GM19238 (cell line): Measurements from ENCODE around the gene TMEM191B.
"Not testable (repeated sequence)": the region's sequence is repeated elsewhere in the genome, so short reads cannot be mapped to it uniquely, and the experiment has no call there.

ENCODE experiments used
- DNase-seq: peaks from one replicate; pipeline ENCODE4 v3.0.0; 2011; ENCODE audit warnings: low spot score; ENCODE audit not compliant: insufficient read length

The TMEM191B gene

GRCh38 chr22:18558516-18558915 lies 30.9 kb downstream of the TMEM191B start:
- DNase-seq, result not testable (repeated sequence)

DNA sequence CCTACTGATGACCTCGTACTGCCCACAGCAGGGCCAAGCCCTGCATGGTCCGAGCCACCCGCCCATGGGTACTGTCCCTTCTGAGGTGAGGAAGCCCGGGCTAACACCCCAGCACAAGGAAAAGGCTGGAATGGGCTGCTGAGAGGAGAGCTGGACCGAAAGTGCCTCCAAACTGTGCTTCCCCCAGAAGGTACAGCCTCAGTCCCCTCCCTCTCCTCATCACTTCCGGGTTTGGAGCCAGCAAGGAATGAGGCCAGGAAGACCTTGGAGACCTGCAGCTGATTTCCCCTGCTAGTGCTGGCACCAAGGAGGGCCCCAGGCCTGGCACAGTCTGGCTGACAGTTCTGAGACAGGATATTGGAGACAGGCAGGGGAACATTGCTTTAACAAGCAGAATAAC lies 31.3 kb downstream of the TMEM191B start:
- not testable (repeated sequence) for DNase-seq

DNA sequence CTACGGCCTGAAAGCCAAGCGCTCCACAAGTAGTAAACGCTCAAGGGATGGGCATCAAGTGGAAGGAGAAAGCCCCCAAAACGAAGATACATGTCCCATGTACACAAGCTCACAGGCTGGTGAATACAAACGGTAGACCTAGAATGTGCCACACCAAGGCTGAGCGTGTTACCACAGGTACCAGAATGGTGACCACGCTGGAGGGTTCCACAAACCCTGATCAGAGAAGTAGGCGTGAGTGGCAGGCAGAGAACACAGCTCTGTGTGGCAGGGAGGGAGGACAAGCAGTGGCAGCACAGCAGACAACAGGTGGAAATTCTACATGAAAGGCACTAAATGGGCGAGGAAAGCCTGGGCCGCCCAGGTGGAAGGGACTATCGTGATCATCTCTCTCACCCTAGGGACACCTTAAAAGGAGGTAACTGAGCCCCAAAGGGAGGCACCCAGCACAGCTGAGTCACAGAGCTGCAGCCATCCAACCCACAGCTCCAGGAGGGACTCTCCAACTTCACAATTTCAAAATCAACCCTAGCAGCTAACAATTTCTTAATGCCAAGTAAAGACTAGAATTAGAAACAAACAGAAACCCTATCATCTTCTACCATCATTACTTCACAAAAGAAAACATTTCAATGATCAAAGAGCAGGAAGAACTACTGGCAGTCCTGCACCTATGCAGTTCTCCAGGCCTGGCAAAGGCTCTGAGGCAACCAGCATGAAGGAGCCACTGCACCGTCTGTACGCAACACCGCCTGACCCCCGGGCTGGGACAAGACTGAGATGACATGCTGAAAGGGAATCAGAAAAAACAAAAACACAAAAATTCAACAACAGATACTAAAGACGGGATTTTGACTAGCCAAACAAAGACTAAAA lies 32.7 kb downstream of the TMEM191B start:
- not testable (repeated sequence) for DNase-seq

DNA sequence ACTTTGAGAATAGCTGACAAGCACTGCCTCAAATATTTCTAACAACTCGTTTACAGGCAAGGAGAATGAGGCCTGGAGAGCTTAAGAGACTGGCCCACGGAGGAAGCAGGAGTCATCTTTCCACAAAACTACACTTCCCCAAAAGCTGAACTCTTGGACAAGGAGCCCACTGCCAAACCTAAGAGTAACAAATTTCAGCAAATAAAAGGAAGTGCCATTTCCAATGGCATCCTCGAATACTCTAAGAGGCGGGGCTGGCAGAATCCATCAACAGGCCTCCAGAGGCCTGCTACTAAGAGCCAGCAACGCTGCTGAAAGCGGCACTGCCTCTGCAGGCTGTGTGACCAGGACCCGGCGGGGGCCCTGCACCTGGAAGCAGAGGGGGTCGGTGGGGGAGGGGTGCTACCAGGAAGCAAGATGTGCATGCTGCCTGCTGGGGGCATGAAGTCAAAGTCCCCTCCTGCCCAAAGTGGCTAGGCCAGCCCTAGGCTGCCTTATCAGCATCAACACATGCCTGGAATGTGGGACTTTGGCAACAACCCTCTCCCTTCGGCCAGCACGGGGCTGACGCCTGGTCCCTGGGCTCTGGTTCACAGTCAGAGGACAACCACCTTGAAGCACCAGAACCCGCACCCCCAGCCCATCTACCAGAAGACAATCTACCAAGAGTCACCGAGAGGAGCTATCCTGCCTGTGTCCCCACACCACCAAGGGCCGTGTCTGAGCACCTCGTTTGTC lies 43.1 kb downstream of the TMEM191B start:
- not testable (repeated sequence) for DNase-seq

DNA sequence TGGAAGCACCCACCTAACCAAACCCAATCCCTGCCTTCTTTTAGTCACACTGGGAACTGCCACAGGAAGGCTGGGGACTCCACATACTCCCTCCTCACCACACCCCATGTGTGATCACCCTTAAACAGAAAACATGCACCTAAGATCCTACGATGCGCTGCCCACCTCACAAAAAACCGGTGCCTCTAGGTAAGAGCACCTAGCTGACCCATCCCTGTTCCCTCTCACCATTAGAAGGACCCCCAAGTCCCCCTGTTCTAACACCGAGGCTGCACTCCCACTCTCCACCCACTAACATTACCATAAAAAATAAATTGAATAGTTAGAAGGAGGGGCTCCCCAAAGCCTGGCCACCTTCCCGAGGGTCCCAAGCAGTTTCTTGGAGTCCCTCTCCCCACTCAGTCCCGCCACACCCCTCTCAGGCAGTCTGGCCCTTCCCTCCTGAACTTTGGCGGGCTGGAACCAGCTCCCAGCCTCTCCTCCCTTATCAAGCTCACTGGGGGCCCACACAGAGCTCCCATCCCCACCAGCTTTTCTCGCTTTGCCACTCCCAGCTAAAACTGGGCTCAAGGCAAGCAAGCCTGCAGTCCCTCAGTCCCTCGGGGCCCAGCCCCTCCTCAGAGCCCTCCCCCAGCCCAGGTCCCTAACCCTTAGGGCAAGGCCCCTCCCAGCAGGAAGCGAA lies 46.0 kb downstream of the TMEM191B start:
- DNase-seq, result not testable (repeated sequence)

DNA sequence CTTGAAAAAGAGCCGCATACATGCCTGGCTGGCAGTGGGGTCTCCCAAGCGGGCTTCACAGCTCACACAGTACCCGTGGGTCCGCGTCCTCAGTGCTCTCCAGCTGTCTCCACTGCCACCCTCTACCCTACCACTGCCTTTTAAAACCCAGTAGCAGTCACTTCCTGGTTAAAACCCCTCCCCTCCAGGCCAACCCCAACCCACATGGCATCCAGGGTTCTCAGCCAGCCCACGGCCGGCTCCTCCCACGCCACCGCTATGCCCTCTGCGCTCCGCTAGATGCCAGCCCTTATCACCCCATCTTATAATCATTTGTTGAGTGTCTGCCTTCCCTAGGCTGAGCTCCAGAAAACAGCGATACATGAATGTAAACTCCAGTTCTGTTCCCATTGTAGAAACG lies 47.0 kb downstream of the TMEM191B start:
- not testable (repeated sequence) for DNase-seq

- DNase-seq, result not testable (repeated sequence)
These were observed 48.1 kb downstream of the TMEM191B start for GRCh38 chr22:18575686-18576085.

DNA sequence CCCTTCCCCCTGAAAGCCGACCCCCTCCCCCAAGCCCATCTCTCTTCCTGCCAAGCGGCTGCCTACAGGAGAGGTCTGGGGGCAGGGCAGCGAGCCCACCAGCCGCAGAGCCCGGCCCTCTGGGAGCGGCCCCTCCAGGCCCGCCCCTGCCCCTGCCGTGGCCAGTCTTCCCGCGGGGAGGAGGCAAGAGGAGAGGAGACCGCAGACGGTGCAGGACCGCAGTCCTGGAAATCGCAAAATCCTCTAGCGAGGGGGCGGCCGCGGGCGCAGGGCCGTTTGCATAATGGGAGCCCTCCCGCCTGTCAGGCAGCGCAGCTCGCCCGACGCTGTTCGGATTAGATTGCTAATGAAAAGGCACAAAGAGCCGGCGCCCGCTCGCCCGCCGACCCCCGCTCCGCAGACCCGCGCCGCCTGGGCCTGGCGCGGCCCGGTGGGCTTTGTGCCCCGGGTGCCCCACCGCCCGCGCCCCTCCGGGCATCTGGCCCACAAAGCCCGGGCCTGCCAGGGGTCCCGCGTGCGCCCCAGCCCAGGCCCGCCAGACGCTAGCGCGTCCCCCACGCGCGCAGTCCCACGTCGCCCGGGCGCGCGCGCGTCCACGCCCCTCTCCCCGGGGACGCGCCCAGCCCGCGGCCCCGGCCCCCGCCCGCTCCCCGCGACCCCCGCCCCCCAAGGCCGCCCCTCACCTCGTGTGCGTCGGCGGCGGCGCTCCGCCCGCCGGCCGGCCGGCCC lies 49.7 kb downstream of the TMEM191B start:
- DNase-seq, result not testable (repeated sequence)

GRCh38 chr22:18577847-18578246 lies 50.2 kb downstream of the TMEM191B start:
- DNase-seq, result not testable (repeated sequence)
